GM10266 (cell line): ENCODE measurements around the gene USP5.
"Not testable (repeated sequence)": the region's sequence is repeated elsewhere in the genome, so short reads cannot be mapped to it uniquely, and the experiment has no call there.

Experiments
- DNase-seq: peaks from one replicate; pipeline ENCODE4 v3.0.0; 2012; ENCODE audit errors: extremely low spot score
- TF ChIP-seq, protein P1 (sequence below): IDR thresholded peaks from 2 replicates; pipeline ENCODE4 v1.5.1; 2012; ENCODE audit warnings: mild to moderate bottlenecking, low read depth; ENCODE audit not compliant: control insufficient read depth, insufficient read depth; ENCODE audit errors: missing control alignments

USP5 gene

GRCh38 chr12:6867413-6868210, 15.7 kb downstream of the USP5 start, which contains the start of gene TPI1:
Gene TPI1 (plus strand): TSS chr12:6867531. CDS start chr12:6867567, 36 bp downstream.
- peak; percentile 96 for DNase-seq
- TF ChIP-seq, protein P1, sequence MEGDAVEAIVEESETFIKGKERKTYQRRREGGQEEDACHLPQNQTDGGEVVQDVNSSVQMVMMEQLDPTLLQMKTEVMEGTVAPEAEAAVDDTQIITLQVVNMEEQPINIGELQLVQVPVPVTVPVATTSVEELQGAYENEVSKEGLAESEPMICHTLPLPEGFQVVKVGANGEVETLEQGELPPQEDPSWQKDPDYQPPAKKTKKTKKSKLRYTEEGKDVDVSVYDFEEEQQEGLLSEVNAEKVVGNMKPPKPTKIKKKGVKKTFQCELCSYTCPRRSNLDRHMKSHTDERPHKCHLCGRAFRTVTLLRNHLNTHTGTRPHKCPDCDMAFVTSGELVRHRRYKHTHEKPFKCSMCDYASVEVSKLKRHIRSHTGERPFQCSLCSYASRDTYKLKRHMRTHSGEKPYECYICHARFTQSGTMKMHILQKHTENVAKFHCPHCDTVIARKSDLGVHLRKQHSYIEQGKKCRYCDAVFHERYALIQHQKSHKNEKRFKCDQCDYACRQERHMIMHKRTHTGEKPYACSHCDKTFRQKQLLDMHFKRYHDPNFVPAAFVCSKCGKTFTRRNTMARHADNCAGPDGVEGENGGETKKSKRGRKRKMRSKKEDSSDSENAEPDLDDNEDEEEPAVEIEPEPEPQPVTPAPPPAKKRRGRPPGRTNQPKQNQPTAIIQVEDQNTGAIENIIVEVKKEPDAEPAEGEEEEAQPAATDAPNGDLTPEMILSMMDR, result no peak

DNA sequence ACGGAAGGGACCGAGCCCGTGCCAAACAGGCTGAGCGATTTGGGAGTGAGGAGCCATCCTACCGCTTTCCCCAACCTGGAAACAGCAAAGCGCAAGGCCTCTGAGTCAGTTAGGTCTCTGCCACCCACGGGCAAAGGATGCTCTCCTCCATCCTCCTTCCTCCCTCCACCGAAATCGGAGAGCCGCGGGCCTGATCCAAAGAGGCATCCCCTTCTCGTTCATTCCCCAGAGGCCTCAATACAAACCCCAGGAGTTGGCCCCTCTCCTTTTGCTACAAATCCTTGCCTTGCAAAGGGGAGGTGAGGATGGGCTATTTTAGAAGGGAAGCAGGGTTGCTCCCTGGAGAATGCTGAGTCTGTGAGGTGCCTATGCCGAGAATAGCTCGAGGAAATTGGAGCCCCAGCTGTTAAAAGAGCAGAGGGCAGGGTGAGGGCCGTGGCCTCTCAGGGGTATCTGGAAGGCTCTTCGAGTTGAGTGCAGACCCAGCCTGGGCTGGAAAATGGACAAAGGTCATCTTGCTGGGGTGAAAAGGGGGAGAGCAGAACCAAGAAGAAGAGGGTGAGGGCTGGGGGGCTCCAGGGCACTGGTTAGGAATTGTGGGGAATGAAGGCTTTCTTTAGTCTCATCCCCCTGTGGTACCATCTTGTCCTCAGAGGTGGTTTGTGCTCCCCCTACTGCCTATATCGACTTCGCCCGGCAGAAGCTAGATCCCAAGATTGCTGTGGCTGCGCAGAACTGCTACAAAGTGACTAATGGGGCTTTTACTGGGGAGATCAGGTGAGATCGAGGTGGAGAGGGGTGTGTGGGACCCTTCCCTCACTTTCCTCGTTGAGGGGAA, 16.5 kb downstream of the USP5 start:
- DNase-seq, result no peak
- TF ChIP-seq, protein P1, result peak; percentile 27

GRCh38 chr12:6869049-6870021, 17.4 kb downstream of the USP5 start:
- TF ChIP-seq, protein P1, result peak; percentile 84
- DNase-seq, result peak; percentile 85

DNA sequence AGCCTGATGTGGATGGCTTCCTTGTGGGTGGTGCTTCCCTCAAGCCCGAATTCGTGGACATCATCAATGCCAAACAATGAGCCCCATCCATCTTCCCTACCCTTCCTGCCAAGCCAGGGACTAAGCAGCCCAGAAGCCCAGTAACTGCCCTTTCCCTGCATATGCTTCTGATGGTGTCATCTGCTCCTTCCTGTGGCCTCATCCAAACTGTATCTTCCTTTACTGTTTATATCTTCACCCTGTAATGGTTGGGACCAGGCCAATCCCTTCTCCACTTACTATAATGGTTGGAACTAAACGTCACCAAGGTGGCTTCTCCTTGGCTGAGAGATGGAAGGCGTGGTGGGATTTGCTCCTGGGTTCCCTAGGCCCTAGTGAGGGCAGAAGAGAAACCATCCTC, 18.4 kb downstream of the USP5 start:
- not testable (repeated sequence) for DNase-seq

DNA sequence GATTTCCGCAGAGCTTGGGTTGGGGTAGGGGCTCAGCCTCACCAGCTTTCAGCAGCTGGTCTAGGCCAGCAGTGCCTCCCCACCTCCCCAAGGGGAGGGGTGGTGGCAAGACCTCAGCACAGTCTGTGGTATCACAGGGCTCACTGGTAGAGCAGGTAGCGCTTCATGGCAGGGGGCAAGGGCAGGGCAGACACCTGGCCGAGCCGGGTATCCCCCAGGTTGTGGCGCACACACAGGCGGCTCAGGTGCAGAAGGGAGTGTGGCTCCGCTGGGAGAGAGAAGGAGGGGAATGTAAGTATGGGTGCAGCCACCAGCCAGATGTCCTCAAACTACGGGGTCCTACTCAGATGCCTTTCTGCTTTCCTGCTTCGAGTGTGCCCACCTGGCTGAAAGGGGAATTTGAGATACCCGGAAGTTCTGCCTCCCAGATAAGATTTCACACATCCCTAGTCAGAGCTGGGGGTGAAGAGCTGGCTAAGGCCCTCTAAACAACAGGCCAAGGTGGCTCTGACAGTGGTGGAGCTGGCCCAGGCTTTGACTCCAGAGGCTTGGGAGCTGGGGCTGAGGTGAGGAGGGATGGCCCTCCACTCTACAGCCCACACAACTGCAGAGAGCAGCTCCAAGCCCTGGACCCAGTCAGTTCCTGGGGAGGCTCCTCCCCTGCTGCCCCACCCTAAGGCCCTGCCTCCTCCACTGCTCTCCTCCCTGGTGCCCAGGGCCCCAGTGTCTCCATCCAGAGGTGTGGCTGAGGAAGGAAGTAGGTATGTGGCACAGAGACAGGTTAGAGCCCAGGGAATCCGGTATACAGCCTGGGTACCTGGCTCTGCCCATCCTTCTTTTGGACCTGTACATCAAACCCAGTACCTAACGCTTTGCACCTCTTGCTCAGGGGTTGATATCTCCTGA, 19.4 kb downstream of the USP5 start:
- TF ChIP-seq, protein P1, result no peak

GRCh38 chr12:6872073-6873048, 20.4 kb downstream of the USP5 start:
- peak; percentile 90 for DNase-seq
- TF ChIP-seq, protein P1, result peak; percentile 100

More for the DNA sequence above, 19.4 kb downstream of the USP5 start:
- peak; percentile 57 for DNase-seq
